HT1080 (cell line): Measurements from ENCODE around the gene DNAJA1. TPM values are rescaled to one million over a fixed set of nuclear protein-coding genes. Genes with fewer than 3 reads are reported as not detected.
"Not testable (repeated sequence)": the region's sequence is repeated elsewhere in the genome, so short reads cannot be mapped to it uniquely, and the experiment has no call there.

Experiments used
- DNase-seq: peaks from one replicate; pipeline ENCODE4 v3.0.0-alpha.2; 2015; ENCODE audit warnings: low read depth
- polyA plus RNA-seq, 2 experiments: library from polyadenylated mRNA; depleted of rRNA; stranded (reverse); fragments of >200 nt; gene quantifications; 2 replicates each; pipeline ENCODE4 v1.2.3, GENCODE V29; 2015
- total RNA-seq: library from RNA; depleted of rRNA; stranded (reverse); fragments of >200 nt; shearing (Covaris generic); gene quantifications from 2 replicates; pipeline ENCODE4 v1.2.3, GENCODE V29; 2014; rRNA removed

DNAJA1 gene
- 185 and 211 TPM in 2 replicates for total RNA-seq
- 183 TPM in 2 replicates for polyA plus RNA-seq (2015; cell fraction: cytosol; rRNA removed)
- polyA plus RNA-seq (2015; cell fraction: nucleus; rRNA removed): 212 and 235 TPM in 2 replicates

GRCh38 chr9:33024966-33025571, at the start of gene DNAJA1:
TSS of gene DNAJA1 (plus strand) at chr9:33025273. CDS start at chr9:33026485, 1,212 bp downstream.
- peak; percentile 91 for DNase-seq

GRCh38 chr9:32978051-32978450, 47.0 kb upstream of the DNAJA1 start:
- DNase-seq: no peak

- peak; percentile 28 for DNase-seq
These were observed 38.1 kb upstream of the DNAJA1 start for GRCh38 chr9:32986971-32987370.

GRCh38 chr9:32989660-32990059, 35.4 kb upstream of the DNAJA1 start:
- no peak for DNase-seq

GRCh38 chr9:32991897-32992594, 33.0 kb upstream of the DNAJA1 start:
- DNase-seq: no peak

GRCh38 chr9:32992595-32993238, 32.4 kb upstream of the DNAJA1 start:
- no peak for DNase-seq

- DNase-seq: peak; percentile 33
These were observed 24.4 kb upstream of the DNAJA1 start for GRCh38 chr9:33000682-33001055.

GRCh38 chr9:33005335-33005734, 19.7 kb upstream of the DNAJA1 start:
- DNase-seq: not testable (repeated sequence)

- no peak for DNase-seq
These were observed 17.3 kb upstream of the DNAJA1 start for GRCh38 chr9:33007755-33008154.

GRCh38 chr9:33011831-33012230, 13.2 kb upstream of the DNAJA1 start:
- DNase-seq: no peak

GRCh38 chr9:33012328-33013069, 12.6 kb upstream of the DNAJA1 start:
- no peak for DNase-seq

GRCh38 chr9:33013962-33014664, 11.0 kb upstream of the DNAJA1 start:
- no peak for DNase-seq

GRCh38 chr9:33014665-33015014, 10.4 kb upstream of the DNAJA1 start:
- DNase-seq: no peak

GRCh38 chr9:33017283-33018041, 7.6 kb upstream of the DNAJA1 start:
- DNase-seq: no peak

GRCh38 chr9:33019797-33020196, 5.3 kb upstream of the DNAJA1 start:
- DNase-seq: no peak

- DNase-seq: no peak
These were observed 2.8 kb upstream of the DNAJA1 start for GRCh38 chr9:33022303-33022702.

GRCh38 chr9:33022755-33023154, 2.3 kb upstream of the DNAJA1 start:
- DNase-seq: no peak

GRCh38 chr9:33023661-33024060, 1.4 kb upstream of the DNAJA1 start:
- no peak for DNase-seq

- DNase-seq: peak; percentile 7
These were observed 727 bp upstream of the DNAJA1 start for GRCh38 chr9:33024126-33024965.
